Nephron (organoid): ENCODE measurements around the gene PNLIPRP1.

Experiments used
- H3K27ac Mint-ChIP-seq, 3 experiments: 2 replicates each; pipeline ENCODE4 v1.8.0; 2020; ENCODE audit warnings: mixed read lengths in 3 of 3, mild to moderate bottlenecking in 2 of 3, moderate library complexity in 1 of 3
- H3K27me3 Mint-ChIP-seq: 2 replicates; pipeline ENCODE4 v1.8.0; 2021; ENCODE audit warnings: low read depth, mild to moderate bottlenecking, moderate library complexity, mixed read lengths
- H3K36me3 Mint-ChIP-seq: 2 replicates; pipeline ENCODE4 v1.8.0; 2020; ENCODE audit warnings: low read depth, mixed read lengths
- H3K4me1 Mint-ChIP-seq: 2 replicates; pipeline ENCODE4 v1.8.0; 2020; ENCODE audit warnings: mixed read lengths
- H3K4me3 Mint-ChIP-seq, 3 experiments: 2 replicates each; pipeline ENCODE4 v1.8.0; 2020; ENCODE audit warnings: mild to moderate bottlenecking in 3 of 3, mixed read lengths in 3 of 3, moderate library complexity in 2 of 3
- H3K9me3 Mint-ChIP-seq: 2 replicates; pipeline ENCODE4 v1.8.0; 2020; ENCODE audit warnings: mixed read lengths
- TF ChIP-seq, protein P1 (sequence below), 3 experiments: fragments of 200-600 bp; sonication (generic); IDR thresholded peaks; one replicate each; pipeline ENCODE4 v1.5.0; 2021; ENCODE audit warnings: antibody characterized with exemption in 3 of 3; ENCODE audit not compliant: unreplicated experiment in 3 of 3

Gene PNLIPRP1

DNA sequence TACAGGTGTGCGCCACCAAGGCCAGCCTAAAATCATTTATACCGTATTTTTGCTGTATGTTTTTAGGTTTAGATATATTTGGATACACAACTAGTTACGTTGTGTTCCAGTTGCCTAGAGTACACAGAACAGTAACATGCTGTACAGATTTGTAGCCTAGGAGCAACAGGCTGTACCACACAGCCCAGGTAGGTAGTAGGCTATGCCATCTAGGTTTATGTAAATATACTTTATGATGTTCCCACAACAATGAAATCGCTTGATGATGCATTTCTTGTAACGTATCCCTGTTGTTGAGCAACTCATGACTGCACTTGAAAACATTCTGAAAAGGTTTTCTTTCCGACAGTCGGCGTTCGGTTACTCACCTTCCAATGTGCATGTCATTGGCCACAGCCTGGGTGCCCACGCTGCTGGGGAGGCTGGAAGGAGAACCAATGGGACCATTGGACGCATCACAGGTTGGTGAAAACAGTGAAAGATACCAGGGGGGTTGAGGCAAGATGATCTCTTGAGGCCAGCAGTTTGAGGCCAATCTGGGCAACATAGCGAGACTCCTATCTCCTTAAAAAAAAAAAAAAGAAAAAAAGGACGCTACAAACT is 37.3 kb upstream of the PNLIPRP1 start:
- H3K27me3 Mint-ChIP-seq = peaks cover 14% of the 10 kb centered on the region
- H3K27ac Mint-ChIP-seq = no peak overlapping the region

DNA sequence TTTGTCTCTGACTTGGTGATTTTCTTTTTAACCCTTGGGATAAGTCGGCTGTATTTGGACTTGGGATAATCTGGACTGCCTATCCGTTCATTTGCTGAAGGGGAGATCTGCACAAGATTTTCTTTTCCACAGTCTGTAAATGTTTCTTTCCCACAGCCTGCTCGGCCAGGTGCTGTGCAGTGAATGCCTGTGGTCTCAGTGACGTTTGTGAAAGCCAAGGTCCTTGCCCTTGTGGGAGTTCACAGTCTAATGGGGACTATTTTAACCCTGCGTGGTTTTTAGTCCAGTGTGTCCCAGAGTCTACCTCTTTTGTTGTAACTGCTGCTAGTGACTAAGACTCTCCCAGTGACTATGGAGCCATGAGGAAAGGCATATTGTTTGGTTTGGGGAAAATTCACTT is 36.1 kb upstream of the PNLIPRP1 start:
- Mint-ChIP-seq H3K4me1 (no peaks in the 10 kb centered on the region), H3K27ac (no peak overlapping the region), H3K27me3 (peaks cover 14% of the 10 kb centered on the region), H3K4me3 (no peak overlapping the region), H3K9me3 (no peaks in the 10 kb centered on the region), H3K36me3 (no peaks in the 10 kb centered on the region)
- TF ChIP-seq, protein P1, sequence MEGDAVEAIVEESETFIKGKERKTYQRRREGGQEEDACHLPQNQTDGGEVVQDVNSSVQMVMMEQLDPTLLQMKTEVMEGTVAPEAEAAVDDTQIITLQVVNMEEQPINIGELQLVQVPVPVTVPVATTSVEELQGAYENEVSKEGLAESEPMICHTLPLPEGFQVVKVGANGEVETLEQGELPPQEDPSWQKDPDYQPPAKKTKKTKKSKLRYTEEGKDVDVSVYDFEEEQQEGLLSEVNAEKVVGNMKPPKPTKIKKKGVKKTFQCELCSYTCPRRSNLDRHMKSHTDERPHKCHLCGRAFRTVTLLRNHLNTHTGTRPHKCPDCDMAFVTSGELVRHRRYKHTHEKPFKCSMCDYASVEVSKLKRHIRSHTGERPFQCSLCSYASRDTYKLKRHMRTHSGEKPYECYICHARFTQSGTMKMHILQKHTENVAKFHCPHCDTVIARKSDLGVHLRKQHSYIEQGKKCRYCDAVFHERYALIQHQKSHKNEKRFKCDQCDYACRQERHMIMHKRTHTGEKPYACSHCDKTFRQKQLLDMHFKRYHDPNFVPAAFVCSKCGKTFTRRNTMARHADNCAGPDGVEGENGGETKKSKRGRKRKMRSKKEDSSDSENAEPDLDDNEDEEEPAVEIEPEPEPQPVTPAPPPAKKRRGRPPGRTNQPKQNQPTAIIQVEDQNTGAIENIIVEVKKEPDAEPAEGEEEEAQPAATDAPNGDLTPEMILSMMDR (IDR thresholded peaks at IDR 0.05; ENCODE audit: unreplicated experiment in 3 of 3) = no peak

More for the DNA sequence above, 37.3 kb upstream of the PNLIPRP1 start:
- no peak overlapping the region for H3K4me3 Mint-ChIP-seq
- H3K4me1 Mint-ChIP-seq = no peaks in the 10 kb centered on the region
- H3K9me3 Mint-ChIP-seq = no peaks in the 10 kb centered on the region
- TF ChIP-seq, protein P1 (IDR thresholded peaks at IDR 0.05; ENCODE audit: unreplicated experiment in 3 of 3) = no peak
- no peaks in the 10 kb centered on the region for H3K36me3 Mint-ChIP-seq

DNA sequence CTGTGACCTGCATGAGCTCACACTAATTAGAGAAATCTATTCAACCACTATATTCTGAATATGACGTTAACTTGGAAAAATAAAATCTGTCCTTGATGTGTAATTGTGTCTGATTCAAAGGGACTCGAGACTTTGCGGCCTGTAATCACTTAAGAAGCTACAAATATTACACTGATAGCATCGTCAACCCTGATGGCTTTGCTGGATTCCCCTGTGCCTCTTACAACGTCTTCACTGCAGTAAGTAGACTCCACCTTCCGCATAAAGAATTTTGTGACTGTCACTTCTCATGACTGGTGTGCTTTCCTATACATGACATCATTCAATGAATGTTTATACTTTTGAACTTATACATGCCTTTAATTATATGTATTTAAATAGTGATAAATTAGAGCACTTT is 34.9 kb upstream of the PNLIPRP1 start:
- no peaks in the 10 kb centered on the region for H3K4me1 Mint-ChIP-seq
- TF ChIP-seq, protein P1 (IDR thresholded peaks at IDR 0.05; ENCODE audit: unreplicated experiment in 3 of 3) = no peak
- H3K27ac Mint-ChIP-seq = no peak overlapping the region
- no peaks in the 10 kb centered on the region for H3K36me3 Mint-ChIP-seq
- peaks cover 14% of the 10 kb centered on the region for H3K27me3 Mint-ChIP-seq
- no peak overlapping the region for H3K4me3 Mint-ChIP-seq
- no peaks in the 10 kb centered on the region for H3K9me3 Mint-ChIP-seq

DNA sequence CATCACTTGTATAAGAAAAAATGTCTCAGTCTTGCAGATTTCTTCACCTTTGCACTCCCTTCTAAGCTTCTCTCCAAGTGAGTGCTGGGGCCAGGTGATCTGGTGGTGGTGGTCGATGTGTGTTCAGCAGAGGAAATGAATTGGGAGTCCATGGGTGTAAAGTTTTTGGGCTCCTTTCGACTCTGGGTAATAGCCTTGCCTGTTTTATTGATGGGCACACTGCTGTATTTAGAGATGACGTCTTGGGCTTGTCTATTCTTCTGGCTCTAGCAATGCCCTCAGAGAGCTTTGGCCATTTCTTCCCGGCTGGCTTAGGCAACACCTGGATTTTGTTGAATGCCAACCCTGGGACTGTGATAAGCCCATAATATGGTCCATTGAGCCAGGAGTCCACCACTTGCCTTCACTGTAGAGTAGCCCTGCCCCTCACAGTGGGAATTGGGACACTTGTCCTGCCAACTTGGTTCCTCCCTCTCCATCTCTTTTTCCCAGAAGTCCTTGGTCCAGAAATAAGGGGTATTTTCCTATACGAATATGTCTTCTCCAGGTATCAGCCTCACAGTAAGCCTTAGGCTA is 33.4 kb upstream of the PNLIPRP1 start:
- Mint-ChIP-seq H3K4me1 (no peaks in the 10 kb centered on the region), H3K9me3 (no peaks in the 10 kb centered on the region), H3K36me3 (no peaks in the 10 kb centered on the region), H3K27me3 (peaks cover 14% of the 10 kb centered on the region), H3K4me3 (no peak overlapping the region), H3K27ac (no peak overlapping the region)
- TF ChIP-seq, protein P1 (IDR thresholded peaks at IDR 0.05; ENCODE audit: unreplicated experiment in 3 of 3) = no peak

DNA sequence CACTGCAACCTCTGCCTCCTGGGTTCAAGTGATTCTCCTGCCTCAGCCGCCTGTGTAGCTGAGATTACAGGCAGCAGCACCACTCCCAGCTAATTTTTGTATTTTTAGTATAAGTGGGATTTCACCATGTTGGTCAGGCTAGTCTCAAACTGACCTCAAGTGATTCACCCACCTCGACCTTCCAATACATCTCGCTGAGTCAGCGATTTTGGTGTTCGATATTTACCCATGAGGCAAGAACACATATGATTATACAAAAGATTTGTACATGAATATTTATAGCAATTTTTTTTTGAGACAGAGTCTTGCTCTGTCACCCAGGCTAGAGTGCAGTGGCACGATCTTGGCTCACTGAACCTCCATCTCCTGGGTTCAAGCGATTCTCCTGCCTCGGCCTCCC is 25.2 kb upstream of the PNLIPRP1 start:
- H3K27me3 Mint-ChIP-seq = peaks cover 11% of the 10 kb centered on the region
- H3K36me3 Mint-ChIP-seq = no peaks in the 10 kb centered on the region

More for the DNA sequence above, 25.2 kb upstream of the PNLIPRP1 start:
- H3K9me3 Mint-ChIP-seq = no peaks in the 10 kb centered on the region
- no peak overlapping the region for H3K4me3 Mint-ChIP-seq
- H3K4me1 Mint-ChIP-seq = no peaks in the 10 kb centered on the region
- TF ChIP-seq, protein P1 (IDR thresholded peaks at IDR 0.05; ENCODE audit: unreplicated experiment in 3 of 3) = no peak
- H3K27ac Mint-ChIP-seq = no peak overlapping the region
